K562 treated with DMSO at 1 percent for 48 hours (cell line): ENCODE data around the gene CNMD. TPM values are rescaled to one million over a fixed set of nuclear protein-coding genes. Genes with fewer than 3 reads are reported as not detected.

Experiments used
- total RNA-seq: library from RNA; unstranded; fragments of 300-600 nt; gene quantifications from 2 replicates; pipeline ENCODE4 v1.2.3, GENCODE V29; 2022; ENCODE audit warnings: low replicate concordance; ENCODE audit errors: extremely low read depth

Gene CNMD
- total RNA-seq, result not detected in 2 replicates

GRCh38 chr13:52739468-52740071 lies at the start of gene CNMD:
CNMD (minus strand) TSS chr13:52739820; CDS start chr13:52739701, 119 bp downstream.

Other genes with a start within 250 kb of the CNMD start
- gene HNRNPA1L2, start 97.4 kb downstream of the CNMD start, total RNA-seq, result not detected in 2 replicates
- gene SUGT1, start 87.0 kb downstream of the CNMD start, total RNA-seq, result not detected in 2 replicates
- gene PCDH8, start 108.8 kb upstream of the CNMD start, total RNA-seq, result not detected in 2 replicates